Uterus (tissue), 2 donors: ENCODE measurements around the gene NUMA1.

Experiments
- CTCF ChIP-seq, 4 experiments: fragments of 200-600 bp in 2 of 4; fragments of 450-650 bp in 2 of 4; sonication (generic) in 2 of 4; IDR thresholded peaks; one replicate each; pipeline ENCODE4 v1.5.1; 2016 to 2019; ENCODE audit warnings: antibody characterized with exemption in 4 of 4, mild to moderate bottlenecking in 2 of 4, moderate library complexity in 1 of 4
- POLR2A ChIP-seq, 2 donors: fragments of 450-650 bp; IDR thresholded peaks; one replicate each; pipeline ENCODE4 v1.6.1; 2016; ENCODE audit warnings: antibody characterized with exemption in 2 of 2, mild to moderate bottlenecking in 1 of 2, moderate library complexity in 1 of 2

GRCh38 chr11:72084076-72084475 is 3.7 kb upstream of the NUMA1 start:
- no peak for TF ChIP-seq CTCF (IDR thresholded peaks at IDR 0.05)
- TF ChIP-seq POLR2A (IDR thresholded peaks at IDR 0.05) = no peak
